Stimulated activated CD8-positive, alpha-beta memory T cell treated with anti-CD3 and anti-CD28 coated beads, Interleukin-7, amount 100 ng/mL, for 48 hours (primary cell): ENCODE data around the gene SIGLEC14.
"Not testable (repeated sequence)": the region's sequence is repeated elsewhere in the genome, so short reads cannot be mapped to it uniquely, and the experiment has no call there.

Experiments
- DNase-seq, 2 donors: peaks; one replicate each; pipeline ENCODE4 v3.0.0-alpha.2; 2020; ENCODE audit warnings: low read depth in 1 of 2; ENCODE audit errors: extremely low read depth in 1 of 2

The SIGLEC14 gene

GRCh38 chr19:51675911-51676565, 29.4 kb upstream of the SIGLEC14 start:
- not testable (repeated sequence) for DNase-seq

DNA sequence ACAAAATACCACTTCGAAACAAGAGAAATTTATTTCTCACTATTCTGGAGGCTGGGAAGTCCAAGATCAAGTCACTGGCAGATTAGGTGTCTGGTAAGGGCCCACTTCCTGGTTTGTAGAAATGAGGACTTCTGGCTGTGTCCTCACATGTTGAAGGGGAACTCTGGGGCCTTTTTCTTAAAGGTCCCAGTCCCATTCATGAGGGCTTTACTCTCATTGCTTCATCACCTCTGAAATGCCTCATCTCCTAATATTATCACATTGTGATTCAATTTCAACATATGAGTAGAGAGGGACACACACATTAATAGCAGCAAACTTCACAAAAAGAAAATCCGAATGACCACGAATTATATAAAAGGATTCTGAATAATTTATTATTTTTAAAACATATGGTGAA, 21.6 kb upstream of the SIGLEC14 start:
- no peak for DNase-seq

DNA sequence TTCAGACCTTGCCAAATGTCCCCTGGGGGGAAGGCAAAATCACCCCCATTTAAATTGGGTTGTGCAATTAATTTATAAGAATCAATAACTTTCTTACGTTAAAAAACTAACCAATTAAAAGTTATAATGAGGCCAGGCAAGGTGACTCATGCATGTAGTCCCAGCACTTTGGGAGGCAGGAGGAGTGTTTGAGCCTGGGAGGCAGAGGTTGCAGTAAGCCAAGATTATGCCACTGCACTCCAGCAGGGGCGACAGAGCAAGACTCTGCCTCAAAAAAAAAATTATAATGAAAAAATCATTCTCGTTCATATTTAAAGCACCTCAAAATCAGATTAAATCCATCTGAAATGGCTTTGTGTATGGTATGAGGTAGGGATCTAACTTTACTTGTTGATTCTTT, 18.4 kb upstream of the SIGLEC14 start:
- no peak for DNase-seq

DNA sequence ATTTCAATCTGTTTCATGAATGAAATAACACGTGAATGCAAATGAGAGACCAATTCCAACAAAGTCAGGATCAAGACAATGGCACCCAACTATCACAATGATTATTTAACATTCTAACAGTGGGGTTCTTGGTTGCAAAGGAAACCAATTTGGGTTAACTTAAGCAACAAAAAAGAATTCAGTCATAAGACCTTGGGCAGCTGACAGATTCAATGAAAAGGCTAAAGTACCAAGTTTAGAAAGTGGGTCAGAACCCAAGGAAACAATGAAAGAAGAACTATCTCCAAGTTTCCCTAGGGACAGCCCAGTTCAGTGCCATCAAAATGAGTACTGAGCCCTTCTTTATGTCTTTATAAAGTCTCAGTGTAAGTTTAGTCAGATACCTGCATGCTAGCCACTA, 17.5 kb upstream of the SIGLEC14 start:
- no peak for DNase-seq

DNA sequence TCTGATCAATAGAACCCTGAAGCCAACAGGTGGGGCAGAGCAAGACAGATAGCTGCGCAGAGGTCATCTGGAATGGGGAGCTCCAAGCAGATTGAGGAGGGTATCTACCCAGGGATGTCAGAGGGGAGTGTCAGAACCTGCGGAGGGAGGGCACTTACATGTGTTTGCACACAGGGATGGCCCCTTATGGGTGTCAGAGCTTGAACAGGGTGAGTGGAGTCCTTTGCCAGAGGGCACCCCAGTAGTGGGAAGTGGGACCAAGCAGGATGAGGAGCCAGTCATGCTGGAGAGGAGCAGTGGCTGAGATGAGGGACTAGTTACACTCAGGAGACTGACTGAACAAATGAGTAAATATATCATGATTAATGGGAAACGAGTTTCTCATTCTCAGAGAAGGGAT, 17.0 kb upstream of the SIGLEC14 start:
- no peak for DNase-seq

DNA sequence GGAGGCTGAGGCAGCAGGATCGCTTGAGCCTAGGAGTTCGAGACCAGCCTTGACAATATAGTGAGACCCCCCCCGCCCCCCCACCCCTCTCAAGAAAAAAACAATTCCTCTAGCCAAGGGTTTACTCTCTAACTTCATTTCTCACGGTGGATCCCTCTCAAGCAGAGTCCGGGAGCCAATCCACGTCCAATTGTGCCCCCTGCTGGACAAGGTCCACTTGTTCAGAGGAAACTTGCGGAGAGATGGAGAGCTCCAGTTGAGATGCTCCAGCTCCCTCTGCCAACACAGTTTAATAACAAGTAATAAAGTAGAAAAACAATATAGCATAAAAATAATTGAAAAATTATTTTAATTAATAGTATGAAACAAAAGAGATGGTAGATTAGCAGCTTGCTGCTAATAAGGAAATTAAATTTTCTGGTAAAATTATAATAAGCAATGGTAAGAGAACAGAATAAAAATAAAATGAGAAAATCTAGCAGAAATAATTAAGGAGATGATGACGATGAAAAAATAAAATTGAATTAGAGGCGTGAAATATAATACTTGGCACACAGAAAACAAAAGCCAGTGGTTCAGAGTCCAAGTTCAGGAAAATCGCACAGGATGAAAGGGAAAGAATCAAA, 14.5 kb upstream of the SIGLEC14 start:
- peak; percentile 18 to 46 for DNase-seq

DNA sequence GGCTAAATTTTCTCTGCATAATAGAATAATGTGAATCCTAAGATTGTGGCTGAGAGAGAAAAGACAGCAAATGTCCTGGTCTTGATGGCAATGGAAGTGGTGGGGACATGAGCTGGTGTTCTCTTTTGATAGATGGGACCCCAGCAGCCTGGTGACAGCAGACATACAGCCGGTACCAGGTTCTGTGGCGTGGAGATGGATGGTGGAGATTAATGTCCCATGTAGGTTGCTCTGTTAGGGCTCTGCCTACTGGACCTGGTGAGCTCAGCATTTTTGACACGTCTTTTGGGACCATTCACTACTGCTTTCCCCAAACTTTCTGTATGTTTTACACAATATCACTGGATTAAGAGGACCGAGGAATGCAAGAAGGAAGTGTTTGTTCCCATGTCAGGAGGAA, 8.2 kb upstream of the SIGLEC14 start:
- no peak for DNase-seq

DNA sequence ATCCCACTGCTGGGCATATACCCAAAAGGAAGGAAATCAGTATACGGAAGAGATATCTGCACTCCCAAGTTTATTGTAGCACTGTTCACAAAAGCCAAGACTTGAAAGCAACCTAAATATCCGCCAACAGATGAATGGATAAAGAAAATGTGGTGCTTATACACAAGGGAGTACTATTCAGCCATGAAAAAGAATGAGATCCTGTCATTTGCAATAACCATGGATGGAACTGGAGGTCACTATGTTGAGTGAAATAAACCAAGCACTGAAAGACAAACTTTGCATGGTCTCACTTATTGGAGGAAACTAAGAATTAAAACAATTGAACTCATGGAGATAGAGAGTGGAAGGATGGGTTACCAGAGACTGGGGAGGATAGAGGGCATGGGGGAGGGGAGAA, 6.5 kb upstream of the SIGLEC14 start:
- no peak for DNase-seq

GRCh38 chr19:51652266-51652665, 5.6 kb upstream of the SIGLEC14 start:
- DNase-seq, result no peak

GRCh38 chr19:51651216-51651846, 4.7 kb upstream of the SIGLEC14 start:
- DNase-seq, result no peak

GRCh38 chr19:51647318-51647717, 693 bp upstream of the SIGLEC14 start:
- no peak for DNase-seq

GRCh38 chr19:51644636-51645271, 1.9 kb downstream of the SIGLEC14 start:
- DNase-seq, result no peak

DNA sequence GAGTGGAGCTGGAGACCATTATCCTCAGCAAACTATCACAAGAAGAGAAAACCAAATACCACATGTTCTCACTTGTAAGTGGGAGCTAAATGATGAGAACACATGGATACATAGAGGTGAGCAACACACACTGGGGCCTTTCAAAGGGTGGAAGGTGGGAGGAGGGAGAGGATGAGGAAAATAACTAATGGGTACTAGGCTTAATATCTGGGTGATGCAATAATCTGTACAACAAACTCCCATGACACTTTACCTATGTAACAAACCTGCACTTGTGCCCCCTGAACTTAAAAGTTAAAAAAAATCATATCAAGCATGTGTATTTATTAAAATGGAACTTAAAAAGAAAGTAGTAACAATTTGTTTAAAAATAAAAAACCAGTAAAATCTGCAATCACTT, 5.0 kb downstream of the SIGLEC14 start:
- DNase-seq, result no peak

DNA sequence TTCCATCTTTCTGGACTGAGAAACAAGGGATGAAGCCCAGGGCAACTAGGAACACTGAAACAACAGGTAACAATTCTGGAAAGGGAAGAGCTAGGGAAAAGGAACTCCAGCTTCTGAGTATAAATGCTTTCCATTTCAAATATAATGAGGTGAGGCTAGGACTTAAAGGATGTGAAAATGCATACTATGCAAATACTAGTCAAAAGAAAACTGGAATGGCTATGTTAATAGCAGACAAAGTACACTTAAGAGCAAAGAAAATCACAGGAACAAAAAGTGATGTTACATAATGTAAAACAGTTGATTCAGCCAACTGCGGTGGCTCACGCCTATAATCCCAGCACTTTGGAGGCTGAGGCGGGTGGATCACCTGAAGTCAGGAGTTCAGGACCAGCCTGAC, 6.2 kb downstream of the SIGLEC14 start:
- no peak for DNase-seq

GRCh38 chr19:51639916-51640315, 6.7 kb downstream of the SIGLEC14 start:
- DNase-seq, result no peak

DNA sequence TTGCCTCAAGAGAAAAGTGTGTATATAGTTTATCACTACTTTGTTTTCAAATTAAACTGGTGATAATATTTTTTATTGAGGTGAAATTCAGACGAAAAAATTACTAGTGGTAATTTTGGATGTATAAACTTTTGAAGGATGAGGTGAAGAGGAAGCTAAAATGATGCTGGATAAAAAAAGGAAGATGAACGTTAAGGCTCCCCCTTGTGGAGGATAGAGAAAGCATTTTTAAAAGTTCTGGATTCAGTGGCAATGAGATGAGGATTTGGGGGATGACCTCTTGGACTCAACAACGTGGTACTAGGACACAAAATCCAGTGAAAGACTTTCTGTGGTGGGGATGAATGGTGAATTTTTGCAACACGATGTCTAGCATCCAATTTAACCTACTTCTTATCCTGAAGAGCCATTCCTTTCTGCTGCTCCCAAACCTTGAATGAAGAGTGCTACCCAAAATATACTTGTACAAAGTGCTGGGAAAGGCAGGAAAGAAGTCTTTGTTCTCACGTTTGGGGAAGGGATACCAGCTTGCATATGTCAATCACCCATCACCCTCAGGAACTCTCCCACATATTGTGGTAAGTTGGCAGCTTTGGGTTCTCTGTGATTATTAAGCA, 9.2 kb downstream of the SIGLEC14 start:
- DNase-seq, result no peak

GRCh38 chr19:51632126-51632525, 14.5 kb downstream of the SIGLEC14 start:
- DNase-seq, result no peak

GRCh38 chr19:51630315-51630714, 16.3 kb downstream of the SIGLEC14 start, which contains the start of gene SIGLEC5:
TSS of gene SIGLEC5 (minus strand) at chr19:51630401. CDS start at chr19:51630335, 66 bp downstream.
- DNase-seq, result not testable (repeated sequence)

GRCh38 chr19:51628153-51628939, 18.3 kb downstream of the SIGLEC14 start:
- no peak for DNase-seq

DNA sequence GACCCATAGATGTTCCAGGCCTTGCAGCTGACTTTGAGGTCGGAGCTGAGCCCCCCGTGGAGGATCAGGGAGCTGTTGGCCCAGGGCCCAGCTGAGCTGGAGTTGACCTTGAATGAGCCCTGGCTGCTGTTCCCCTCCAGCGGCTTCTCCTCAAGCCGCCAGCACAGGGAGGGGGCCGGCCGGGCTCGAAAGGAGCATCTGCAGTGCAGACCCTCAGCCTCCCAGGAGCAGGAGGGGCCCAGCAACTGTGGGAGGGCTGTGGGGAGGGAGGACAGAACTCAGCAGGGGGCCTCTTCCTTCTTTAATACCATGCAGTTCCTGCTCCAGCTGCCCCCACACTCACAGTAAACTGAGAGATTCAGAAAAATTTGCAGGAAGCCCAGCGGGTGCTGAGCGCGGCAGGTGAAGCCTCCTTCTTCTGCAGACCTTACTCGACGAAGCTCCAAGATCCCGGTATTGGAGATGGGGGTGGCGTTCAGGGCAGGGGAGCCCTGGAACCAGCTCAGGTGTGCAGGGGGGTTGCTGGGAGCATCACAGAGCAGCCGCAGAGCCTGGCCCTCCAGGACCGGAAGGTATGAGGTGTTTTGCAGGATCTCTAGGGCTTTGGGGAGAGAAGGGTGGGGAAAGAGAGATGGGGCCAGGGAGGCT, 19.0 kb downstream of the SIGLEC14 start:
- DNase-seq, result no peak
